ENCODE data around the gene FAM222B. TPM values are rescaled to one million over a fixed set of nuclear protein-coding genes. Genes with fewer than 3 reads are reported as not detected.

Gene FAM222B
- total and polyA plus RNA-seq, 9 of the 15 experiments (the other 6 are each of a cell fraction or from before 2014, with no cell fraction given): 4.0 to 34.6 (median 7.5) TPM

DNA sequence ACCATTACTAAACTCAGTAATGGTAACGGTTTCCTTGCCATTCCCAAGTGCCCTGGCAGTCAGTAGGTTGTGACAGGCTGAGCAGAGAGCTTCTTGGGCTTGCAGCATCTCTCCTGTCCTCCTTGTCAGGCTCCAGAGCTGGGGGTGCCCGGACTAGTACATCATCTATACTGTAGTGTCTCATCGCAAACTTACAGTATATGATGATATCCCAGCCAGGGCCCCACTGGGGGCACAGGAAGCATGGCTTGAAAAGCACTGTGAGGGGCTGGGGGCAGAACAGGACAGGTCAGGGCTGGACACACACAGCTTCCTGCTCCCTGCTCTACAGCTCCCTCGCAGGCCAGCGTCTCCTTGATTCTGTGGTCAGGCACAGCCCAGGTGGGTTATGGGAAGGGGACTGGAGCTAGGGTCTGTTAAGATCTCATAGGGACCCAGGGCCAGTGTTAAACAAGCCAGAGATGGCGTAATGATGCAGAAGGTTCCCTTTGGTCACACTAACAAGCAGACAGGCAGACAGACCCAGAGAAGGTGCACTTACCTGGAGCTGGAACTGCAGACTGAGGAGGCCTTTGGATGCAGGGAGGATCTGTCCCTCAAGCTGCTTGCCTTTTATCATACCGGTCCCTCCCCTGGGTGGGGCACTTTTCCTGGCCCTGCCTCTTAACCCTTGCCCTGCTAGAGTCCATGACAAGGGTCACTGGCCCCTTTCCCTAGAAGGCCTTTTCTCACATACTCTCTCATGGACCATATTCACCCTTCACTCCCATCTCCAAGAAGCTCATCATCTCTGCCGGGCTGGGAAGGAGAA, 19.0 kb upstream of the FAM222B start (continued):
- TF ChIP-seq, protein P1, sequence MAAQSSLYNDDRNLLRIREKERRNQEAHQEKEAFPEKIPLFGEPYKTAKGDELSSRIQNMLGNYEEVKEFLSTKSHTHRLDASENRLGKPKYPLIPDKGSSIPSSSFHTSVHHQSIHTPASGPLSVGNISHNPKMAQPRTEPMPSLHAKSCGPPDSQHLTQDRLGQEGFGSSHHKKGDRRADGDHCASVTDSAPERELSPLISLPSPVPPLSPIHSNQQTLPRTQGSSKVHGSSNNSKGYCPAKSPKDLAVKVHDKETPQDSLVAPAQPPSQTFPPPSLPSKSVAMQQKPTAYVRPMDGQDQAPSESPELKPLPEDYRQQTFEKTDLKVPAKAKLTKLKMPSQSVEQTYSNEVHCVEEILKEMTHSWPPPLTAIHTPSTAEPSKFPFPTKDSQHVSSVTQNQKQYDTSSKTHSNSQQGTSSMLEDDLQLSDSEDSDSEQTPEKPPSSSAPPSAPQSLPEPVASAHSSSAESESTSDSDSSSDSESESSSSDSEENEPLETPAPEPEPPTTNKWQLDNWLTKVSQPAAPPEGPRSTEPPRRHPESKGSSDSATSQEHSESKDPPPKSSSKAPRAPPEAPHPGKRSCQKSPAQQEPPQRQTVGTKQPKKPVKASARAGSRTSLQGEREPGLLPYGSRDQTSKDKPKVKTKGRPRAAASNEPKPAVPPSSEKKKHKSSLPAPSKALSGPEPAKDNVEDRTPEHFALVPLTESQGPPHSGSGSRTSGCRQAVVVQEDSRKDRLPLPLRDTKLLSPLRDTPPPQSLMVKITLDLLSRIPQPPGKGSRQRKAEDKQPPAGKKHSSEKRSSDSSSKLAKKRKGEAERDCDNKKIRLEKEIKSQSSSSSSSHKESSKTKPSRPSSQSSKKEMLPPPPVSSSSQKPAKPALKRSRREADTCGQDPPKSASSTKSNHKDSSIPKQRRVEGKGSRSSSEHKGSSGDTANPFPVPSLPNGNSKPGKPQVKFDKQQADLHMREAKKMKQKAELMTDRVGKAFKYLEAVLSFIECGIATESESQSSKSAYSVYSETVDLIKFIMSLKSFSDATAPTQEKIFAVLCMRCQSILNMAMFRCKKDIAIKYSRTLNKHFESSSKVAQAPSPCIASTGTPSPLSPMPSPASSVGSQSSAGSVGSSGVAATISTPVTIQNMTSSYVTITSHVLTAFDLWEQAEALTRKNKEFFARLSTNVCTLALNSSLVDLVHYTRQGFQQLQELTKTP (IDR thresholded peaks at IDR 0.05; ENCODE audit: low read depth in 1 of 2, partially characterized antibody in 2 of 2): peak; percentile 64 to 84
- TF ChIP-seq NCOR1 (IDR thresholded peaks at IDR 0.05): peak; percentile 17; the same call in 1 of the 2 replicates
- peak; percentile 86 for TF ChIP-seq MTA1 (IDR thresholded peaks at IDR 0.05; ENCODE audit: borderline replicate concordance)
- peak; percentile 77 for TF ChIP-seq DPF2 (IDR thresholded peaks at IDR 0.05)
- peak; percentile 80 for TF ChIP-seq GATAD2A (IDR thresholded peaks at IDR 0.05)
- TF ChIP-seq HIVEP1 (CRISPR knock-in tag; IDR thresholded peaks at IDR 0.05): no peak
- peak; percentile 47 for TF ChIP-seq NFRKB (IDR thresholded peaks at IDR 0.05; ENCODE audit: low read depth)
- TF ChIP-seq, protein P2, sequence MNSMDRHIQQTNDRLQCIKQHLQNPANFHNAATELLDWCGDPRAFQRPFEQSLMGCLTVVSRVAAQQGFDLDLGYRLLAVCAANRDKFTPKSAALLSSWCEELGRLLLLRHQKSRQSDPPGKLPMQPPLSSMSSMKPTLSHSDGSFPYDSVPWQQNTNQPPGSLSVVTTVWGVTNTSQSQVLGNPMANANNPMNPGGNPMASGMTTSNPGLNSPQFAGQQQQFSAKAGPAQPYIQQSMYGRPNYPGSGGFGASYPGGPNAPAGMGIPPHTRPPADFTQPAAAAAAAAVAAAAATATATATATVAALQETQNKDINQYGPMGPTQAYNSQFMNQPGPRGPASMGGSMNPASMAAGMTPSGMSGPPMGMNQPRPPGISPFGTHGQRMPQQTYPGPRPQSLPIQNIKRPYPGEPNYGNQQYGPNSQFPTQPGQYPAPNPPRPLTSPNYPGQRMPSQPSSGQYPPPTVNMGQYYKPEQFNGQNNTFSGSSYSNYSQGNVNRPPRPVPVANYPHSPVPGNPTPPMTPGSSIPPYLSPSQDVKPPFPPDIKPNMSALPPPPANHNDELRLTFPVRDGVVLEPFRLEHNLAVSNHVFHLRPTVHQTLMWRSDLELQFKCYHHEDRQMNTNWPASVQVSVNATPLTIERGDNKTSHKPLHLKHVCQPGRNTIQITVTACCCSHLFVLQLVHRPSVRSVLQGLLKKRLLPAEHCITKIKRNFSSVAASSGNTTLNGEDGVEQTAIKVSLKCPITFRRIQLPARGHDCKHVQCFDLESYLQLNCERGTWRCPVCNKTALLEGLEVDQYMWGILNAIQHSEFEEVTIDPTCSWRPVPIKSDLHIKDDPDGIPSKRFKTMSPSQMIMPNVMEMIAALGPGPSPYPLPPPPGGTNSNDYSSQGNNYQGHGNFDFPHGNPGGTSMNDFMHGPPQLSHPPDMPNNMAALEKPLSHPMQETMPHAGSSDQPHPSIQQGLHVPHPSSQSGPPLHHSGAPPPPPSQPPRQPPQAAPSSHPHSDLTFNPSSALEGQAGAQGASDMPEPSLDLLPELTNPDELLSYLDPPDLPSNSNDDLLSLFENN (IDR thresholded peaks at IDR 0.05; ENCODE audit: low read depth in 2 of 2, low read length in 2 of 2): no peak
- peak; percentile 75; the same call in 1 of the 2 replicates for TF ChIP-seq ELF1 (tag; IDR thresholded peaks at IDR 0.05)
- TF ChIP-seq ARID1B (IDR thresholded peaks at IDR 0.05): peak; percentile 51; the same call in 1 of the 2 replicates
- peak; percentile 68; the same call in 1 of the 2 replicates for TF ChIP-seq KLF1 (tag; IDR thresholded peaks at IDR 0.05)
- TF ChIP-seq ZBTB17 (CRISPR knock-in tag; IDR thresholded peaks at IDR 0.05): no peak
- TF ChIP-seq KDM4B (IDR thresholded peaks at IDR 0.05; ENCODE audit: borderline replicate concordance in 2 of 2, low read depth in 1 of 2): no peak
- TF ChIP-seq MTA2 (IDR thresholded peaks at IDR 0.05; ENCODE audit: low read depth): peak; percentile 48; the same call in 1 of the 2 replicates
- TF ChIP-seq, protein P3, sequence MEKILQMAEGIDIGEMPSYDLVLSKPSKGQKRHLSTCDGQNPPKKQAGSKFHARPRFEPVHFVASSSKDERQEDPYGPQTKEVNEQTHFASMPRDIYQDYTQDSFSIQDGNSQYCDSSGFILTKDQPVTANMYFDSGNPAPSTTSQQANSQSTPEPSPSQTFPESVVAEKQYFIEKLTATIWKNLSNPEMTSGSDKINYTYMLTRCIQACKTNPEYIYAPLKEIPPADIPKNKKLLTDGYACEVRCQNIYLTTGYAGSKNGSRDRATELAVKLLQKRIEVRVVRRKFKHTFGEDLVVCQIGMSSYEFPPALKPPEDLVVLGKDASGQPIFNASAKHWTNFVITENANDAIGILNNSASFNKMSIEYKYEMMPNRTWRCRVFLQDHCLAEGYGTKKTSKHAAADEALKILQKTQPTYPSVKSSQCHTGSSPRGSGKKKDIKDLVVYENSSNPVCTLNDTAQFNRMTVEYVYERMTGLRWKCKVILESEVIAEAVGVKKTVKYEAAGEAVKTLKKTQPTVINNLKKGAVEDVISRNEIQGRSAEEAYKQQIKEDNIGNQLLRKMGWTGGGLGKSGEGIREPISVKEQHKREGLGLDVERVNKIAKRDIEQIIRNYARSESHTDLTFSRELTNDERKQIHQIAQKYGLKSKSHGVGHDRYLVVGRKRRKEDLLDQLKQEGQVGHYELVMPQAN (IDR thresholded peaks at IDR 0.05; ENCODE audit: borderline replicate concordance): peak; percentile 71
- no peak for TF ChIP-seq BRCA1 (IDR thresholded peaks at IDR 0.05)
- TF ChIP-seq BRCA1 (CRISPR knock-in tag; IDR thresholded peaks at IDR 0.05): no peak

Measured in K562 (cell line).